SK-N-MC (cell line): ENCODE results near the gene CAB39L.

Experiments
- EZH2 ChIP-seq: fragments of 200-600 bp; sonication (generic); IDR thresholded peaks from one replicate; pipeline ENCODE4 v1.6.1; 2017; ENCODE audit warnings: antibody characterized with exemption
- FOXP2 ChIP-seq: optimal IDR thresholded peaks from 2 replicates; pipeline ENCODE3; 2011; ENCODE audit warnings: mild to moderate bottlenecking, moderate library complexity; ENCODE audit not compliant: insufficient read depth; ENCODE audit errors: extremely low read length, control extremely low read depth
- POLR2AphosphoS5 ChIP-seq: IDR thresholded peaks from 2 replicates; pipeline ENCODE4 v1.6.1; 2012; ENCODE audit warnings: mild to moderate bottlenecking, low read depth, low read length, borderline replicate concordance

GRCh38 chr13:49395878-49396380 lies 47.9 kb downstream of the CAB39L start:
- TF ChIP-seq POLR2AphosphoS5 (no peak), EZH2 (no peak), FOXP2 (no peak)
